ENCODE data around the gene RERE. TPM values are rescaled to one million over a fixed set of nuclear protein-coding genes. Genes with fewer than 3 reads are reported as not detected.

The RERE gene
- total RNA-seq, 6 experiments from 2014 or later = 36.5 to 41.6 (median 37.5) TPM

DNA sequence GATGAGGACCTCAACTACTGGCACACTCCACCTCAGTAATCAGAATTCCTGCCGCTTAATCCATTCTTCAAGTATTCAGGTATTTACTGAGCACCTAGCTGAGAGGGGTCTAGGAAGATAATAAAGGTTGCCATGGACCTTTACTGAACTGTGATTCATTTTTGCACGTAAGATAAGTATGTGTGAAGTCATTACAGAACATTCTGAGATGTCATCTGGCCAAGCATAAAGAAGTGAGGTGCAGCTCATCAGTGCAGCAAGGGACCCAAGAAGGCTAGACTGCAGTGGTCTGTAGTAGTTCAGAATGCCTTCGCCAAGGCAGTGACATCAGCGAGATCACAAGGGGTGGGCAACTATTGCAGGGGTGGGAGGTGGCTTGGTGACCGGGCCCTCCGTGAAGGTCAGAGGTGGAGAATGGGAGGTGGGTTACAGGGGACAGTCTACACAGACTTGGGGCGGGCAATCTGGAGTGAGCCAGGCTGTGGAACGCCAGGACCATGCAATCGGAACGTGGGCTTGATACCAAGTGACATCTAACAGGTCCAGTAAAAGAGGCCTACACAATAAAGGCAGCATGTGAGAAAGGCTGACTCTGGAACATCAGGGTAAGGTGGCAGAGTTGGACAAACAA is 392.2 kb downstream of the RERE start:
- Mint-ChIP-seq H3K27me3 (ENCODE audit: insufficient read depth) (no peaks in the 10 kb centered on the region), H3K9me3 (no peaks in the 10 kb centered on the region), H3K4me1 (ENCODE audit: low read depth) (peaks cover 19% of the 10 kb centered on the region), H3K4me3 (no peak overlapping the region), H3K27ac (no peak overlapping the region), H3K36me3 (ENCODE audit: low read depth) (peaks cover 5% of the 10 kb centered on the region; the same call in 1 of the 2 replicates)
- TF ChIP-seq, protein P1, sequence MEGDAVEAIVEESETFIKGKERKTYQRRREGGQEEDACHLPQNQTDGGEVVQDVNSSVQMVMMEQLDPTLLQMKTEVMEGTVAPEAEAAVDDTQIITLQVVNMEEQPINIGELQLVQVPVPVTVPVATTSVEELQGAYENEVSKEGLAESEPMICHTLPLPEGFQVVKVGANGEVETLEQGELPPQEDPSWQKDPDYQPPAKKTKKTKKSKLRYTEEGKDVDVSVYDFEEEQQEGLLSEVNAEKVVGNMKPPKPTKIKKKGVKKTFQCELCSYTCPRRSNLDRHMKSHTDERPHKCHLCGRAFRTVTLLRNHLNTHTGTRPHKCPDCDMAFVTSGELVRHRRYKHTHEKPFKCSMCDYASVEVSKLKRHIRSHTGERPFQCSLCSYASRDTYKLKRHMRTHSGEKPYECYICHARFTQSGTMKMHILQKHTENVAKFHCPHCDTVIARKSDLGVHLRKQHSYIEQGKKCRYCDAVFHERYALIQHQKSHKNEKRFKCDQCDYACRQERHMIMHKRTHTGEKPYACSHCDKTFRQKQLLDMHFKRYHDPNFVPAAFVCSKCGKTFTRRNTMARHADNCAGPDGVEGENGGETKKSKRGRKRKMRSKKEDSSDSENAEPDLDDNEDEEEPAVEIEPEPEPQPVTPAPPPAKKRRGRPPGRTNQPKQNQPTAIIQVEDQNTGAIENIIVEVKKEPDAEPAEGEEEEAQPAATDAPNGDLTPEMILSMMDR (IDR thresholded peaks at IDR 0.05) = no peak
- DNase-seq = no peak

DNA sequence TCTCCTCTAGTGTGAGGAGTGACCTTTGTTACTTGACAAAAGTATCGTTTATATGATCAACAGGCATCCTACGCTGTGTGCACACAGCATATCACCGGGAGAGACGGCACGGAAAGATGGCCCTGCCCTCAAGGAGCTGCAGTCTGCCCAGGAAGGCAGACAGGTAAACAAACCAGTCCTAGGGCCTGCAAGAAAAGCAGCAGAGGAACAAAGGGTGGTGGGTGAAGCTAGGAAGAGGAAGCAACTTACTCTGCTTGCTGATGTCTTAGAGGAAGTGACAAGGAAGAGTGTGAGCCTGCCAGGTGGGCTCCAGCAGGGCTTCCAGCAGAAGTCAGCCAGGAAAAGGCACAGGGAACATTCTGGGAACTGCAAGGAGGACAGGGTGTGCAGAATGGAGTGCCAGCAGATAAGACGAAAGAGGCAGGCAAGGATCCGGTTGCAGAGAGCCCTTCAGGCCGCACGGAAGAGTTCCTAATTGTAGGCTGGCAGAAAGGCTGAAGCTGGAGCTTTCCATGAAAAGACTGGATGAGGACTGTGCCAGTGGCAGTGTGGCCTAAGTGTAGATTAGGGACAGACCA is 392.8 kb downstream of the RERE start:
- no peaks in the 10 kb centered on the region for H3K9me3 Mint-ChIP-seq
- TF ChIP-seq, protein P1 (IDR thresholded peaks at IDR 0.05) = no peak
- H3K27me3 Mint-ChIP-seq (ENCODE audit: insufficient read depth) = no peaks in the 10 kb centered on the region
- H3K4me1 Mint-ChIP-seq (ENCODE audit: low read depth) = peaks cover 19% of the 10 kb centered on the region
- H3K36me3 Mint-ChIP-seq (ENCODE audit: low read depth) = peaks cover 5% of the 10 kb centered on the region; the same call in 1 of the 2 replicates
- DNase-seq = no peak
- peak overlapping the region; percentile 81 for H3K27ac Mint-ChIP-seq
- H3K4me3 Mint-ChIP-seq = peak overlapping the region; percentile 87

DNA sequence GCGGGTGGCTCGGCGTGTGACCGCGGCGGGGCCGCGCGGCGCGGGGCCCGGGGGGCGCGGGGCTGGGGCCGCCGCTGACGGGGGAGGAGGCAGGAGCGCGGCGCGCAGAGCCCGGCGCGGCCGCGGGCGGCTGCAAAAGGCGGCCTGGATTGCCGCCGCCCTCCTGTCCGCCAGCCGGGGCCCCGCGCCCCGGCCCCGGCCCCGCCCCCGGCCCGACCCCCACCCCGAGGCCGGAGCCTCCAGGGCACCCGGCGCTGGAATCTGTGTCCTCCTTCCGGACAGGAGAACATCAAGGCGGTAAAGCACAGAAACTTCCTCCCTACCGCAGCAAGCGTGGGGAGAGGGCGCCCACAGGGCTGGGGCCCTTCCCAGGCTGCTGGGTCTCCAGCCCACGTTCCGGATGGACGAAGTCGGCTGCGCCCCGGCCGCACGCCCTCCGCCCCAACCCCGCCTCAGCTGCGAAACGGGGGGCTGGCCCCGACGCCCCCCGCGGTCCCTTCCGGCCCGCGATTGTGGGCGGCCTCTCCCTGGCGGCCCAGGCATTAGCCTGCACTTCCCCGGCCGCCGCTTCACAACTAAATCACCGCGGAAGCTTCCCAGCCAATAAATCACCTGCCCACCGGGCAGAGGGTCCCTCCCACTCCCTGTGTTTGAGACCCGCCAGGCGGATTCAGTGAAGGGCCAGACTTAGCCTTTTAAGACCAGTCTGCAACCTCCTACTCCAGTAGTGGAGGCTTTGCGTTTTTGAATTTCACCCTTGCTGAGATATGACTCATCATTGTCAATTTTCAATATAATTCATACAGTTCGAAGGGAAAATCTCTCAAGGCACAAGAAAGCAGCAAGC is 393.5 kb downstream of the RERE start:
- H3K4me3 Mint-ChIP-seq = peak overlapping the region; percentile 87
- peak; percentile 28 for DNase-seq
- TF ChIP-seq, protein P1 (IDR thresholded peaks at IDR 0.05) = peak; percentile 32
- H3K27me3 Mint-ChIP-seq (ENCODE audit: insufficient read depth) = no peaks in the 10 kb centered on the region
- peak overlapping the region; percentile 81 for H3K27ac Mint-ChIP-seq
- H3K36me3 Mint-ChIP-seq (ENCODE audit: low read depth) = peaks cover 5% of the 10 kb centered on the region; the same call in 1 of the 2 replicates
- no peaks in the 10 kb centered on the region for H3K9me3 Mint-ChIP-seq
- H3K4me1 Mint-ChIP-seq (ENCODE audit: low read depth) = peaks cover 19% of the 10 kb centered on the region

DNA sequence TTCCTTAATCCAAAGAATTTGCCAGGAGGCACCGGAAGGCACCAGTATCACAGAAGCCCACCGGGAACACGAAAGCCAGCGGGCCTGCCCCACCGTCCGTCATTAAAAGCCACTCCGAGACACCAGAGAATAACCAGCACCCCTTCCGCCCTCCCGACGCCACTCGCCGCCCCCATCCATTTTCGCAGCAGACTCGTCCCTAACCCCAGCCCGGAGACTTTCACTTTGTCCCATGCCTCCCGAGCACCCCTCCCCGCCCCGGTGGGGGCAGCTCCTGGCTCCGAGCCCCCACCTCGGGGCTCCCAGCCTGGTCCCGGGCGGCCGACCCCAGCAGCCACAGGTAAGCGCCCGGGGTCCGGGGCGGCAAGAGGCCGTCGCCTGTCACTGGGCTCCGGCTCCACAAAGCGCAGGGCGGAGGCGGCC is 394.2 kb downstream of the RERE start:
- Mint-ChIP-seq H3K27me3 (ENCODE audit: insufficient read depth) (no peaks in the 10 kb centered on the region; the same call in 1 of the 2 replicates), H3K4me3 (no peak overlapping the region), H3K4me1 (ENCODE audit: low read depth) (peaks cover 22% of the 10 kb centered on the region), H3K9me3 (no peaks in the 10 kb centered on the region), H3K36me3 (ENCODE audit: low read depth) (peaks cover 7% of the 10 kb centered on the region), H3K27ac (no peak overlapping the region)
- no peak for DNase-seq
- TF ChIP-seq, protein P1 (IDR thresholded peaks at IDR 0.05) = no peak

DNA sequence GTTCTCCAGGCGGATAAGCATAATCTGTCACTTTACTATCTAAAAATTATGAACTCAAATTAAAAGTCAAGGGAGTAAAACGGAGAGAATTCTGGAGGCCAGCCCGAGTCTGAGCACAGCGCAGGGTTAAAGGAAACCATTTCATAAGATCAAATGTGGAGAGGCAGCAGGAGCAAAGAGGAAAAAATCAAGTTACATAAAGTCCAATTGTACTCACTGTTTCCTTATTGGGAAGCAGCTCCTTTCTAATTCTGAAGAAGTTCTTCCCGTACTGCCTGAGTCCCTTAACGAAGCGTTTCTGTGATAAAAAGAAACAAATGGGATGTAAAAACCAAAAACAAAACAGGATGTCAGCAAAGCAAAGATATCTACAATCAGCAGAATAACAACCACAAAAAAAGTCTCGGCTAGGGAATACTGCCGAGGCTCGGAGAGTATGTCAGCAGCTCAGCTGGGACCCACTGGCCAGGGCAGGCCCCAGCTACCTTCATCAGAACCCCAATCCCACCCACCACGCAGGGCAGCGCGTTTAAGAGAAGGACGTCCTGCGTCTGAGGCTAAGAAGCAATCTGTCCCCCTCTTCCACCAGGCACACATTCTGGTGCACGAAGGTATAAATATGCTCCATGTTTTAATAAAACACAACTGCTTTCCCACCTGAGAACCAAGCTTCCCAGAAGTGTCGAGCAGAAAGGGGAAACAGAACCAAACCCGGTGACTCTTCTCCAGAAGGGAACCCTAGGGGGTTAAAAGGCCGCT is 394.8 kb downstream of the RERE start:
- Mint-ChIP-seq H3K27ac (no peak overlapping the region), H3K4me1 (ENCODE audit: low read depth) (peaks cover 28% of the 10 kb centered on the region), H3K27me3 (ENCODE audit: insufficient read depth) (no peaks in the 10 kb centered on the region; the same call in 1 of the 2 replicates), H3K9me3 (no peaks in the 10 kb centered on the region), H3K4me3 (no peak overlapping the region), H3K36me3 (ENCODE audit: low read depth) (peaks cover 13% of the 10 kb centered on the region)
- TF ChIP-seq, protein P1 (IDR thresholded peaks at IDR 0.05) = no peak
- DNase-seq = peak; percentile 4

All from HFFc6 (cell line).